IPS DF 6.9 (cell line): ENCODE data around the gene PXN.
"Not testable (repeated sequence)": the region's sequence is repeated elsewhere in the genome, so short reads cannot be mapped to it uniquely, and the experiment has no call there.

Experiments used
- DNase-seq: peaks from one replicate; pipeline ENCODE4 v3.0.0-alpha.2; 2013; ENCODE audit warnings: low read depth, low spot score
- H3K27ac ChIP-seq: one replicate; pipeline ENCODE4 v1.5.1; 2013; ENCODE audit warnings: low read length, control low read depth
- H3K27me3 ChIP-seq: 2 replicates; pipeline ENCODE4 v1.6.1; 2013; ENCODE audit warnings: mild to moderate bottlenecking, low read length; ENCODE audit not compliant: control insufficient read depth, insufficient read depth
- H3K36me3 ChIP-seq: 2 replicates; pipeline ENCODE4 v1.6.1; 2013; ENCODE audit warnings: low read length; ENCODE audit not compliant: control insufficient read depth, insufficient read depth
- H3K4me1 ChIP-seq: 2 replicates; pipeline ENCODE4 v1.6.1; 2013; ENCODE audit warnings: low read length; ENCODE audit not compliant: control insufficient read depth, insufficient read depth
- H3K4me3 ChIP-seq: 2 replicates; pipeline ENCODE4 v1.5.1; 2013; ENCODE audit warnings: mild to moderate bottlenecking, low read length
- H3K9me3 ChIP-seq: 2 replicates; pipeline ENCODE4 v1.6.1; 2013; ENCODE audit warnings: low read length, inconsistent platforms; ENCODE audit not compliant: control insufficient read depth, insufficient read depth
- WGBS: extraction: QIAGEN DNeasy Blood & Tissue Kit; methylation state at CpG from one replicate; pipeline ENCODE4 v1.1.7; 2013; ENCODE audit warnings: mixed read lengths, missing lambda C conversion rate; ENCODE audit not compliant: insufficient read length, insufficient coverage; 5-methylcytosine and 5-hydroxymethylcytosine counted together

Gene PXN

DNA sequence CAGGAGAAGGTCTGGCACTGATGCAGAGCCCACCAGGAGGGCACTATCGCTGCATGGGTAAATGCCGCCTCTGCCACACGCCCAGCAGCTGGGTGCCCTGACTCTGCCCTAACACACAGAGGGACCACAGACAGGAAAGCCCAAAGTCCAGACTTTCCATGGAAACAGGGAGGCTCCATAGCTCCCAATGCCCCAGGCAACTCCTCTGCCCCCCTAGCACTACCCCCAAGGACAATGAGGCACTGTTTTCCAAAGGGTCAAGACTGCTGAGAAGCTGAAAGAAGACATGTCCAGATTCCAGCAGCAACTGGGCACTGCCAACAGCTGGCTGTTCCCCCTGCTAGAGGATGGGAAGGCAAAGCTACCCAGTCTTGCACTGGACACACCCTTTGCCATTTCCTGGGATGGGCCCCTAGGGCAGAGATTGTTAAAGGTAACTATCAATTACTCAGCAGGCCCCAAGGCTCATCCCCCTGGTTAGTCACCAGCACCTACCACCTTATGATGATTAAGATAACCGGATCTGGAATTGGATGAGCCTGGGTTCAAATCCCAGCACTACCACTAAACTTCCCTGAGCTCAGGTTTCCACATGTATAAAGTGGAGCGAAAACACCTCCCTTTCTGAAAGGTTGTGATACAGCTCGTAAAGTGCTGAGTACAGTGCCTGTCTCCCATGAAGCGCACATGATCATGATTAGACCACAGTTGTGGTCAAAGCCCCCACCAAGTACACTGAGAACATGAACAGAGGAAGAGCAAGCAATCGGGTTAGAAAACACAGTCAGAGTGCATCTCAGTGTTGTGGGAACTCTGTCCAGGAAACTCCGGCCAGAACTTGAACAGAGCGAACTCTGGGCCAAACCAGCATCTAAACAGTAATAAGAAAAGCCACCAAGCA lies 3.3 kb downstream of the PXN start:
- H3K27ac ChIP-seq = no peak overlapping the region
- no peaks in the 10 kb centered on the region for H3K9me3 ChIP-seq
- no peaks in the 10 kb centered on the region for H3K27me3 ChIP-seq
- H3K4me3 ChIP-seq = no peak overlapping the region
- peaks cover 12% of the 10 kb centered on the region for H3K4me1 ChIP-seq
- no CpG with 5 or more reads among the region's 10 CpGs for WGBS
- H3K36me3 ChIP-seq = 0 out of 2 replicates have a peak, but pooled peaks cover 3% of the 10 kb centered on the region
- no peak for DNase-seq

DNA sequence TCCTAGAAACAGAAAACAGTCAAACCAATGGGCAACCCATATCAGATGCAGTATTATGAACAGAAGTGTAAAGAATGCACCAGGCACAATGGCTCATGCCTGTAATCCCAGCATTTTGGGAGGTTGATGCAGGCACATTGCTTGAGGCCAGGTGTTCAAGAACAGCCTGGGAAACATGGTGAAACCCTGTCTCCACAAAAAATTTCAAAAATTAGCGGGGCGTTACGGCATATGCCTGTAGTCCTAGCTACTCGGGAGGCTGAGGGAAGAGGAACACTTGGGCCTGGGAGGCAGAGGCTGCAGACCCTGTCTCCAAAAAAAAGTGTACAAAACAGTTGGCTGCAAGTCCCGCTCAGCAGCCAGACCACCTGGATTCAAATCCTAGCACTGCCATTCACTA lies 4.9 kb downstream of the PXN start:
- no CpG with 5 or more reads among the region's 5 CpGs for WGBS
- Histone ChIP-seq H3K27ac (no peak overlapping the region), H3K9me3 (no peaks in the 10 kb centered on the region), H3K36me3 (0 out of 2 replicates have a peak, but pooled peaks cover 3% of the 10 kb centered on the region), H3K4me1 (peaks cover 17% of the 10 kb centered on the region), H3K4me3 (no peak overlapping the region), H3K27me3 (no peaks in the 10 kb centered on the region)
- DNase-seq = no peak

DNA sequence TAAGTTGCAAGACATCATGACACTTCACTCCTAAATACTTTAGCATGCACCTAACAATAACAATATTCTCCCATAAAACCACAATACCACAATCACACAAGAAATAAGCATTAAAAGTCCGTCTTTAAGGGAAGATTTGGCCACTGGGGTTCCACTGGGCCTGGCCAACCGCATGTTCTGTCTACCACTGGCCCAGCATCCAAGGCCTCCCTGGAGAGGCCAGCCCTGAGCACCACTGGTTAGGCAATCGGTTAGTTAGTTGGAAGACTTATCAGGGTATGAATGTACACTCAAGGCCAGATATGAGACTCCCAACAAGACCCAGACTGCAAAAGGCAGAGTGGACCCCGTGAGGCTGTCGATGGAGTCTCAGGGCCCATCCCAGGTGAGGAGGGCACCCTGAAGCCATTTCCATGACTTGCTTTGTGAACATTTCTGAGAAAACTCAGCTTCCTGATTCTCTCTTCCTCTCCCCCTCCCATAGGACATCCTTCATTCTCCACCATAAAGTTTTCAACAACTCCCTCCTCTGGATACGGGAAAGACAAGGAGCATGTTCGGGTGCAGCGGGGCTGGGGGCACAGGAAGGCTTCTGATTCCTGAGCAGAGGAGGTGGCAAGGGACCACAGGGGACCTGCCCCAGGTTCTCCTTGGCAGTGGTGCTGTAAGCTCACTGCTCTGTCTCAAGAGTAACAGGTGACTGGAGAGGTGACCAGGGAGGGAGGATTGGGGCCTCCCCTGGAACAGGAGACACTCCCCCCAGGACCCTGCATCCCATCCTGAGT lies 5.9 kb downstream of the PXN start:
- no peaks in the 10 kb centered on the region for H3K9me3 ChIP-seq
- H3K36me3 ChIP-seq = 0 out of 2 replicates have a peak, but pooled peaks cover 3% of the 10 kb centered on the region
- peaks cover 17% of the 10 kb centered on the region for H3K4me1 ChIP-seq
- H3K27ac ChIP-seq = no peak overlapping the region
- no peak for DNase-seq
- 100% methylated on average over 1 of the region's 8 CpGs for WGBS
- no peak overlapping the region for H3K4me3 ChIP-seq
- H3K27me3 ChIP-seq = no peaks in the 10 kb centered on the region

- Histone ChIP-seq H3K27ac (no peak overlapping the region), H3K9me3 (no peaks in the 10 kb centered on the region), H3K27me3 (no peaks in the 10 kb centered on the region), H3K4me3 (no peak overlapping the region), H3K36me3 (0 out of 2 replicates have a peak, but pooled peaks cover 3% of the 10 kb centered on the region), H3K4me1 (peaks cover 12% of the 10 kb centered on the region)
- DNase-seq = no peak
- WGBS = no CpG with 5 or more reads among the region's 5 CpGs
Observed at GRCh38 chr12:120258323-120258896, 7.1 kb downstream of the PXN start.

DNA sequence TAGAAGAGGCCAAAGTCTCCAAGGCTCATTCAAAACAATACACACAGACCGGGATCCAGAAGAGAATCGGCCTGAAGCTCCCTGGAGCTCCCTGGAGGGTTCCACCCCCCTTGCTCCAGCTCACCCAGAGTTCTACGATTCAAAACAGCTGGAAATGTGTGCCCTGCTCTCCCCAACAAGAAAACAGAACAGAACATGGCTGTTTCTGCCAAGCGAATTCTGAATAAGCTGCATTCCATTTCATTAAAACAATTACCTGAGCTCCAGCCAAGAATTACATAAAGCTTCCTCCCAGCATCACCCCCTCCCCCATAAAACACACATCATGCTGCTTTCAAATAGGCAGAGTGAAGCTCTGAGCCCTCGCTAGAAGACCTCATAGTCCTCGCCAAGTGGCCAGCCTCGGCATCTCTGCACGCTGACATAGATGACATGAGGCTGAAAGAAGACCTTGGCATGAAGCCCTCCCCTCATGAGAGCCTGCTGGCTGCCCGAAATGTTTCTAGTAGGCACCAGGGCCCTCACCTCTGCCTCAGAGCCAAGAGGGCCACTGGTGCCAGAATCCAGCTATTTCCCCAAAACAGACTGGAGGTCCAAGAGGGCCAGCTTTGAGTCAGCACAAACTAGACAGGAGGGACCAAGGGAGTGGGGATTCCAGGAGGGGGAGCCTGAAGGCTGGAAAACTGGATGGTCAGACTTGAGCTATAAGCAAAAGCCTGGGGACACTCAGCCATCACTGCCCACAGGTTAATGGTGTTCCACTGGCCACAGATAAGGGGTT lies 8.3 kb downstream of the PXN start:
- no peaks in the 10 kb centered on the region for H3K9me3 ChIP-seq
- H3K4me1 ChIP-seq = peaks cover 9% of the 10 kb centered on the region; the same call in 1 of the 2 replicates
- WGBS = no CpG with 5 or more reads among the region's 9 CpGs
- H3K36me3 ChIP-seq = no peaks in the 10 kb centered on the region
- DNase-seq = no peak
- H3K27ac ChIP-seq = no peak overlapping the region
- H3K4me3 ChIP-seq = no peak overlapping the region
- H3K27me3 ChIP-seq = no peaks in the 10 kb centered on the region

- no peaks in the 10 kb centered on the region for H3K36me3 ChIP-seq
- H3K9me3 ChIP-seq = no peaks in the 10 kb centered on the region
- no peak overlapping the region for H3K4me3 ChIP-seq
- no peak for DNase-seq
- H3K27me3 ChIP-seq = no peaks in the 10 kb centered on the region
- peaks cover 8% of the 10 kb centered on the region; the same call in 1 of the 2 replicates for H3K4me1 ChIP-seq
- H3K27ac ChIP-seq = no peak overlapping the region
- no CpG with 5 or more reads among the region's 7 CpGs for WGBS
Observed at GRCh38 chr12:120254809-120255208, 10.7 kb downstream of the PXN start.

DNA sequence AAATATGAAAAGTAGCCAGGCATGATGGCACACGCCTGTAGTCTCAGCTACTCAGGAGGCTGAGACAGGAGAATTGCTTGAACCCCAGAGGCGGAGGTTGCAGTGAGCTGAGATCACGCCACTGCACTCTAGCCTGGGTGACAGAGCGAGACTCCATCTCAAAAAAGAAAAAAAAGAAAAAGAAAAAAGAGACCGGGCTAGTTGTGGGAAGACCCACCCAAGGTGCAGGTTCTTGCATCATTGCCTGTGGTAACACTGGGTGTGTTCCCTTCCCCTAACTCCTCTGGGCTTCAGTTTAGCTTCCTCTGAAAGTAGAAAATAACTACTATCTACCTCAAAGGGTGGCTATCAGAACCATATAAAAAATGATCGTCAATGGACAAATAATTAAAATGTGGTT lies 12.2 kb downstream of the PXN start:
- DNase-seq, H3K36me3 ChIP-seq, H3K27ac ChIP-seq, H3K27me3 ChIP-seq, H3K4me1 ChIP-seq, H3K9me3 ChIP-seq, H3K4me3 ChIP-seq: not testable (repeated sequence)
- WGBS = no CpG with 5 or more reads among the region's 6 CpGs

GRCh38 chr12:120252071-120252906 lies 13.2 kb downstream of the PXN start:
- no CpG with 5 or more reads among the region's 12 CpGs for WGBS
- Histone ChIP-seq H3K27ac (no peak overlapping the region), H3K9me3 (no peaks in the 10 kb centered on the region), H3K4me1 (peaks cover 6% of the 10 kb centered on the region; the same call in 1 of the 2 replicates), H3K27me3 (no peaks in the 10 kb centered on the region), H3K36me3 (no peaks in the 10 kb centered on the region), H3K4me3 (no peak overlapping the region)
- no peak for DNase-seq

GRCh38 chr12:120251364-120252070 lies 14.0 kb downstream of the PXN start:
- H3K9me3 ChIP-seq, H3K4me1 ChIP-seq, H3K36me3 ChIP-seq, DNase-seq, H3K4me3 ChIP-seq, H3K27me3 ChIP-seq, H3K27ac ChIP-seq: not testable (repeated sequence)
- WGBS = no CpG with 5 or more reads among the region's 12 CpGs
